Right hindlimb (tissue), 1 donor: ENCODE results near the gene FOXN4.
"Not testable (repeated sequence)": the region's sequence is repeated elsewhere in the genome, so short reads cannot be mapped to it uniquely, and the experiment has no call there.

Experiments
- DNase-seq: peaks from one replicate; pipeline ENCODE4 v3.0.0-alpha.2; 2018

FOXN4 gene, protein sequence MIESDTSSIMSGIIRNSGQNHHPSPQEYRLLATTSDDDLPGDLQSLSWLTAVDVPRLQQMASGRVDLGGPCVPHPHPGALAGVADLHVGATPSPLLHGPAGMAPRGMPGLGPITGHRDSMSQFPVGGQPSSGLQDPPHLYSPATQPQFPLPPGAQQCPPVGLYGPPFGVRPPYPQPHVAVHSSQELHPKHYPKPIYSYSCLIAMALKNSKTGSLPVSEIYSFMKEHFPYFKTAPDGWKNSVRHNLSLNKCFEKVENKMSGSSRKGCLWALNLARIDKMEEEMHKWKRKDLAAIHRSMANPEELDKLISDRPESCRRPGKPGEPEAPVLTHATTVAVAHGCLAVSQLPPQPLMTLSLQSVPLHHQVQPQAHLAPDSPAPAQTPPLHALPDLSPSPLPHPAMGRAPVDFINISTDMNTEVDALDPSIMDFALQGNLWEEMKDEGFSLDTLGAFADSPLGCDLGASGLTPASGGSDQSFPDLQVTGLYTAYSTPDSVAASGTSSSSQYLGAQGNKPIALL

DNA sequence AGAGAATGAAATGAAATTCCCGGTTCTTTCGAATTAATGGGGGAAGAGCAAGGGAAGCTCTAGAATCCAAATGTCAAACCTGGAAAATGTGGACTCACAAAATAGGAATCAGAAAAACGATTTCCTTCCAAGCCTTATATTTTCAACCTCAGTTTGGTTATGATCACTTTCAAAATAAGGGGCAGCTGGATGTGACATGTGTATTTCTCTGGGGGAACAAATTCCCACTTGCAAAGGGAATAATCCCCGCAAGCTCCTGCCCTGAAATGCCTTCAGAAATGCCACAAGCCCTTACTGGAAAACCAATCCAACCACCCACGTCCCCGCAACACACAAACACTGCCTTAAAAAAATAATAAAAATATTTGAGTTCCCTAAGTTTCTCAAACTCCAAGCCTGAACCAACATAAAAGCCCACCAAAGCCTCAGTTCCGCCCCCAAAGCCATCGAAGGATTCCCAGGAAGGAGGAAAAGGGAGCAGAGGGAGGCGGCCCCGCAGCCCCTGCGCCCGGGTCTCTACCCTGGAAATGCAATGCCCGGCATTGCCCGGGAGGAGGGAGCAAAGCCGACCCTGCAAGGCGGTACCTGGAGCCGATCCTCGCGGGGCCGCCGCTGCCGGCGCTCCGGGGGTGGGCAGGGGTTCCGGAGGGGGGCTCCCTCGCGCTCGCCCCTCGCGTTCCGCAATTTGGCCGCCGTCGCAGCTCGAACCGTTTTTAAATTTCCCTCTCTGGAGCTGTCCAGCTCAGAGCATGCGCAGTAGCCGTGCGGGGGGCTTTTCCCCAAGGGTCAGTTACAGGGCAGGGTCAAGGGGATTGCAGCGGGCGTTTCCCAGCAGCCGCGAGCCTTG is at the start of gene FOXN4:
FOXN4 (minus strand) TSS at position 751 of the 847 bp plus-strand sequence. CDS start 963 bp downstream, outside the sequence.
- DNase-seq = no peak

DNA sequence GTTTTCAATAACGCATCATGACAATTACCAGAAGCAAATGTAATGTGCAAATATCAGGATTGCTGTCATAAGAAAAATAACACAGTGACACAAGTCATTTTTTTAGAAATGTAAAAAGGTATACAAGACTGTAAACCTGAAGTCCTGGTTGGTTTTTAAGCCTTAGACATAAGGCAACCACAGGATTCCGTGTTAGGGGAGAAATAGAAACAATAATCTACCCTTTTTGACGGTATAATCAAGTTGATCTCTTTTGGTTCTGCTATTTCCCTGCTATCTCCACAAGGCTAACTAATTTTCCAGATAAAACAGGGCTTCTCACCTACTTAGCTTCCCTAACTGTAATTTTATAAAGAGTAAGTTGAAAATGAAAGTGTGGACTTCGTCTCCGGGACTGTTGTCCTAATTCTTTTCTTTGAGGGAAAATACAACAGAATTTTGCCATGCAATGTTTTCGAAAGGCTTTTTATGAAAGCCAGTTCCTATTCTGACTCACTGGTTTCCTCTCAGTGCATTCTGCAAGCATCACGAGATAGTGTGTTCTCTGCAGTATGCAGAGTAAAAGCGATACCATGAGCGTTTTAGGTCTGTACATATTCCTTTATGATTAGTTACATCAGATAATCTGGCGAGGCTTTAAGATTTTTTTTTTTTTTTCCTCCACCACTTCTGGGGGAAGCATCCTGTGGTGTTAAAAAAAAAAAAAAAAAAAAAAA is 49.2 kb upstream of the FOXN4 start:
- no peak for DNase-seq

DNA sequence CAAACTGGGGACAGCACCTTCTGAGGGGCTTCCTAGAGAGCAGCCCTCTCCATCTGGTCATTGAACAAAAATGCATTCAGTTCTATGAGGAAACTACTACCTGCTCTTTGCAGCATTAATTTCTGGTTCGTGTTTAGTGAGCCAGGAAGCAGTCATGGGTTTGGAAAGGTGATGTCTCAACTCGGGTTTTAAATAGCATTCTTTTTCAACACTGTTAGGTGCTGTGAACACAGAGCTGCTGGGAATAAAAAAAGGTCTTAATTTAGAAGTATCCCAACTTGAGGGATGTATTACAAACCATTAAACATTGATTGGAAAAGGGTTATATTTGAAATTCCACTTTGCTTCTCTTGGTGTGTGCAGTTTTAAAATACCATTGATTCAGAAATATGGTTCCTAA is 47.9 kb upstream of the FOXN4 start:
- DNase-seq = no peak

DNA sequence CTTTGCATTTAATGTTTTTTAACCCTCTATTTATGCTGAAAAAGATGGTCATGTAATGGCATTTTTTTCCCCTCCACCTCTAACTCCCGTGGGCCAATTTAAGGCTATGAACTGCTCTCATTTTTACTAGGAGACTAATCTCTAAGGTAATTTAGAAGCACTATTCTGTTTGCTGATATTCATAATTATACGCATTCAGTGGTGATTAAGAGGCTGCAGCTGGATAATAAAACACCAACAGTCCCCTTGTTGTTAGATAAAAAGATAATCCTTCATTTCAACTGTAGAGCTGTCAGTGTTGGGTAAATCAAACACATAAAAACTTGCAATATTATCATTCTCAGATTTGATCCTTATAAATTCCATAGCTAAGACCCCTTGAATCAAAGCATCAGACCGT is 47.5 kb upstream of the FOXN4 start:
- no peak for DNase-seq

DNA sequence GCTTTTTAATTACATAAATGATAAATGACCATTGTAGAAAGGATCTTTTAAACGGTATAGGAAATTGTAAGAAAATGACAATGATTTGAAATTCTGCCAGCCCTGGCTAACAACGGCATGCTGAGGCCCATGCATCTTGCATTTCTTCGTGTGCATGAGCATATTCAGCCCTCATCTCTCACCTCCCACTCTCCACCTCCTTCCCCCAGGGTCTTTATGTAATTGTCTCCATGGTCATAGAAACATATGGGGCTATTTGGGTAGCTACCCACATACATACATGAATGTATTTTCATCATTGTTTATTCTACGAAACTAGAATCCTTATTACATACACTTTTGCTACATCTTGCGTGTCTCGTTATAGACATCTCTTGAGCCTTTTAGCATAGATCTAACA is 43.1 kb upstream of the FOXN4 start:
- DNase-seq = no peak

DNA sequence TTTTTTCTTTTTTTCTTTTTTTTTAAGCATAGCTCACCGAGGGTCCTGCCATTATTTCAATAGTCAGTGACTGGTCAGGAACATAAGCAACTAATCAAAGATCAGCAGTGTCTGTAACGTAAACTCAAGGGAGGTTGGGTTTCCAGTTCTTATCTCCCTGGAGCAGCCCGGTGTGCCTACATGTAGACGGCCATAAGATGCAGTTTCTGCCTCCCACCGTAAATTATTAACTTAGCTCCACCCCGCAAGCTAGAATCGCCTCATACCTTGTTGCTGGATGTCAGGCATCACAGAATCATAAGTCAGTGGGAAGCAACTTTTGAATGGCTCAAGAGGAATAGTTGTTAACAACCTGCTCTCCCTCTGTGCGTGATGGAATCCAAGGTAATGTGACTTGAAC is 38.5 kb upstream of the FOXN4 start, which contains the start of gene MYO1H:
MYO1H (plus strand) TSS at position 312 of the 400 bp plus-strand sequence; CDS start at position 373, 61 bp downstream.
- DNase-seq = no peak

DNA sequence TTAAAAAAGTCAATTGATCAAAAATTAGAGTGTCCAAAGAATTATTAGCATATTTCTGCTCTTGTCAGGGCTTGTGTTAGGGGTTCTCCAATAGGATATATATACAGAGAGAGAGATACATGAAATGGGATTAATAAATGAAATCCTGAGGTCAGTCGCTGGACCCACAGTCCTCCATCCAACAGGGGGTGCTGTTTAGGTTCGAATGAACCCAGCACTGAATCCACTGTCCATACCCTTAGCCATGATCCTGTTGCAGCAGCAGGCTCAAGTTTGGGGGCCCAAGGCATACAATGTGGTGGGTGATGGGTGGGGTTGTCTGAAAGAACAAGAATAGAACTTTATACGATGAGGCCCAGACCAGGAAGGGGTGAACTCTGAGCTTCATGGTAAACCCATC is 37.8 kb upstream of the FOXN4 start:
- no peak for DNase-seq

DNA sequence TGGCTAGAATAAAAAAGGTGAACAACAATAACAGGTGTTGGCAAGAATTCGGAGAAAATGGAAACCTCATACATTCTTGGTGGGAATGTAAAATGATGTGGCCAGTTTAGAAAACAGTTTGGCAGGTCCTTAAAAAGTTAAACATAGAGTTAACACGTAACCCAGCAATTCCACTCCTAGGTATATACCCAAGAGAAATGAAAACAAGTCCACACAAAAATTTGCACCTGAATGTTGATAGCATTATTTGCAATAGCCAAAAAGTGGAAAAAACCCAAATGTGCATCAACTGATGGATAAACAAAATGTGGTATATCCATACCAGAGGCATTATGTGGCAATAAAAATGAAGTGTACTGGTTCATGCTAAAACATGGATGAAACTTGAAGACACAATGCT is 36.3 kb upstream of the FOXN4 start:
- DNase-seq = no peak

DNA sequence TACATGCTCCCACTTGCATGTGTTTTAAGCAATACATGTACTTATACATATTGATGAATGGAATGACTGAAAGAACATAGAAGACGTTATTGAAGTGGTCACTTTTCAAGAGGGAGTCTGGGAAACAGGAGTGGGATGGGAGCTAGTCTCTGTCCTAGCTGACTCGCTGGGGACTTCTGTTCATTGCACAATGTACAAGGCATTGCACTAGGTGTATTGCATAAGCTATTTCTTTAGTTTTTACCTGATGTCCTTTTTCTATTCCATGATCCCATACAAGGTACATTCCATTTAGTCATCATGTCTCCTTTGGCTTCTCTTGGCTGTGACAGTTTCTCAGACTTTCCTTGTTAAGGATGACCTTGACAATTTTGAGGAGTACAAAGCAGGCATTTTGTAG is 34.6 kb upstream of the FOXN4 start:
- no peak for DNase-seq

DNA sequence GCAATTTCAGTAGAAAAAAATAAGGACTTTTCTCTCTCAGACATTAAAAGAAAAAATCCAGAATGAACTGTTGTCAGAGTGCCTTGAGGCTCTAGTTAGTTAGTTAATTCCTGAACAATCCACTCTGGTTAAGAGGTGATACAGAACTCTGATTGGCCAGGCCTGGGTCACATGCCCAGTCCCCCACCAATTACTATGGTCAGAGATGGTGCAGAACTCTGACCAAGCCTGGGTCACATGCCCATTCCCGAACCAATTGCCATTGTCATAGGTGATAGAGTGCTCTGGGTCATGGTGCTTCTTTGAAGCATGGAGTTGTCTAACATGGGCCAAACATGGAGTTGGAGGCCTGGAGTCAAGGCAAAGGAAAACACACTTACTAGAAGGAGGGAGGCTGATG is 27.5 kb upstream of the FOXN4 start:
- no peak for DNase-seq

DNA sequence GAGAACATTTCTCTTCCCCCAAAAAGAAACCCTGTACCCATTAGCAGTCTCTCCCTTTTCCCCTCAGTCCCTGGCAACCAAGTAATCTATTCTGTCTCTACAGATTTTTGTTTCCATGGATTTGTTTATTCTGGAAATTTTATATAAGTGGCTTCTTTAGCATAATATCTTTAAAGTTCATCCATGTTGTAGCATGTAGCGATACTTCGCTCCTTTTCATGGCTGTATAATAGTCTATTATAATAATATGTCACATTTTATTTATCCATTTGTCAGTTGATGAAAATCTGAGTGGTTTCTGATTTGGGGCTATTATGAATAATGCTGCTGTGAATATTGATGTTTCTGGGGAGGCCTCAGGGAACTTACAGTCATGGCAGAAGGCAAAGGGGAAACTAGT is 25.8 kb upstream of the FOXN4 start:
- DNase-seq = no peak

DNA sequence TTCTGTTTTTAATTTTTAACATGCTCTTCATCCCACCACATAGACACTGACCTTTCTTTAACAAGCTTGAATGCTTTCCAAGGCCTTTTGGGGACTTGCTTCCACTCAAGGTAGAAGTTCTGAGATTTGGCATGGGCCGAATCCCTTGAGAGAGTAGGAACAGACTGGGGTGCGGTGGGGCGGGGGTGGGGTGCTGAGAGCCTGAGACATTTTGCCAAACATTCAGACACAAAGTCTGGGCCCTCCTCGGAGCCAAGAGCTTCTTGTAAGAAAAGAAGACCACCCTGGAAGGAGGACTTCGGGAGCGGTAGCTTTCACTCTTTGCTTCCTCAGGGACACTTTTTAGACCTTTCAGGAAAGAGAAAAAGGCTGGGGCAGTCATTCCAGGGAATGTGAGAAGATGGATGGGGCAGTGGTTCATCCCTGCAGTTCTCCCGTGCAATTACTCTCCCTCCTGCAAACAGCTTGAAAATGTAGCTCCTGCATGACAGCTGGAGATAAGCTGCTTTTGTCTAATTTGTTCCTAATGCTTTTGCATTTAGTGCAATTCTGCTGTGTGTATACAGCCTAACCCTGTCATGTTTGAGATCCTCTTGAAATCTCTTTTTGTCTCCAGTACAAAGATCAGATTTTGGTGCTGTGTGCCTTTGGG is 22.3 kb upstream of the FOXN4 start:
- DNase-seq = peak; percentile 16

DNA sequence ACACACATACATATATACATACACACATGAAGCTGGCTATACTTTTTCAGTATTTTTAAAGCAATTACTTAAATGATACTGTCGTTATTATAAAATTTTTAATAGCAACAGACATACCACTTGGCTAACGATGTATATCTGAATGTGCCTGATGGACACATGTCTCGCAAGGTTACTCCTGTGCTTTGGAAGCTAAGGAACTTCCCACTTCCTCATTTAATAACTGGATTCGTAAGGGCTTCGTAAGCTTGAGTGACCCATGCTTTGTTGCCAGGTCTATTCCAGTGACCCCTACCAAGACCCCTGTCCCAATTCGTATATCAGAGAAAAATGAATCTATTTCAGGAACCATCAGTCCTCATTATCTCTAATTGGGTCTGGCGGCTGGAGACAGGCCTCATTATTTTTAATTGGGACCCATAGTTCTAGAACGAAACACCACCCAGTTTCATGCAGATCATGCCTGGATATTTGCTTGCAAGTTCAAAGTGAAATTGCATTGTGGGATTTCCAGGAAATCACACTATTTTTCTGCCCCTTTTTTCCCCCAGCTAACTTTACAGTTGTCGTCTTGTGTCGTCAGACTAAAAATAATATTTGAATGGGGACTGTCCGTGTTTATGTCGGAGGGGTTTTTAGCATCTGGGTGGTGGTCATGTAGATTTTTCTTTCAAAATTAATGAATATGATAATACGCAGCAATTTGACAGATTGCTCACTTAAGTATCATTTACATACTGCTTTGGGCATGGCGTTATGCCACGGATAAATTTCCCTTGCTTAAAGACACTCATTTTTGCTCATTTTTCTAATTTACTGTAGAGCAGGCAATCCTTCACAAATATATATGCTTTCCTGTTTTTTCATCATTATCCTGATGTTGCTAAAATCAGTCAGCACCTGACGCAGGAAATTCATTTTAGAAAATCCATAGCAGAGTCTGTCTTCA is 21.5 kb upstream of the FOXN4 start:
- no peak for DNase-seq

DNA sequence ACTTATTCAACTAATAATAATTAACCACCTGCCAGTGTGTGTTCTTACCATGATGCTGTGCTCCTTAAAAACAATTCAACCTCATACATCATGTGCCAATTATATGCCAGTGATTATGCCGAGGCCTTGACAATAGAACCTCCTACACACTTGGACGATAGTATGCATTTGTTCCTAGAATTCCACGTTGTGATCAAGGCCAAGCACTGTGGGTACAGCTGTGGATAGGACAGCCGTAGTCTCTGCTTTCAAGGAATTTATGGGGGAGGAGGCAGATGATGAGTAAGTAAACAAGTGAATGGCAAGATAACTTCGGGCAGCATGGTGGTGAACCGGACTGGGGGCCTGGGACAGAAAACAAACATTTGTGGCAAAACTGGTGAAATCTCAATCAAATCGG is 20.6 kb upstream of the FOXN4 start:
- no peak for DNase-seq

DNA sequence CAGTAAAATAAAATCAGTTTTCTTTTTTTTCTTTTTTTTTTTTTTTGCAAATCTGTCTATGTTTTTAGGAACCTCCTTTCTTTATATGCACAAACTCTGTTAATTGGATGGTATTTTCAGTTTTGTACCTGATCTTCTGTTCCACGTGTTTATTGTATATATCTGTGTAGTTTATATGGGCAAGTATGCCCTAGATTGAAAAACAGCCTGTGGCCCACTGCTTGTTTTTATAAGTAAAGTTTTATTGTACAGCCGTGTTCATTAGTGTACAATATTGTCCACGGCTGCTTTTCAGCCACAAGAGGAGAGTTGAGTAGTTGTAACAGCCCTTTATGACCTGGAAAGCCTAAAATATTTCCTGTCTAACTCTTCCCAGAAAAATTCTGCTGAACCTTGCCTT is 19.9 kb upstream of the FOXN4 start:
- DNase-seq = no peak

DNA sequence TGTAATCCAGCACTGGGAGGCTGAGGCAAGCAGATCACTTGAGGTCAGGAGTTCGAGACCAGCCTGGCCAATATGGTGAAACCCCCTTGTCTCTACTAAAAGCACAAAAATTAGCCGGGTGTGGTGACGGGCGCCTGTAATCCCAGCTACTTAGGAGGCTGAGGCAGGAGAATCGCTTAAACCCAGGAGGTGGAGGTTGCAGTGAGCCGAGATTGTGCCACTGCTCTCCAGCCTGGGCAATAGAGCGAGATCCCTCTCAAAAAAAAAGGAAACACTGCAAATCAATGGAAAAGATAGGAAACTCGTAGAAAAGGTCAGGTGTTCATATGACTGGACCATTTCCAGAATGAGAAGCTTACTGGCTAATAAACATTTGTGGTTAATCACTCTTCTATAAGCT is 12.2 kb upstream of the FOXN4 start:
- DNase-seq = not testable (repeated sequence)

DNA sequence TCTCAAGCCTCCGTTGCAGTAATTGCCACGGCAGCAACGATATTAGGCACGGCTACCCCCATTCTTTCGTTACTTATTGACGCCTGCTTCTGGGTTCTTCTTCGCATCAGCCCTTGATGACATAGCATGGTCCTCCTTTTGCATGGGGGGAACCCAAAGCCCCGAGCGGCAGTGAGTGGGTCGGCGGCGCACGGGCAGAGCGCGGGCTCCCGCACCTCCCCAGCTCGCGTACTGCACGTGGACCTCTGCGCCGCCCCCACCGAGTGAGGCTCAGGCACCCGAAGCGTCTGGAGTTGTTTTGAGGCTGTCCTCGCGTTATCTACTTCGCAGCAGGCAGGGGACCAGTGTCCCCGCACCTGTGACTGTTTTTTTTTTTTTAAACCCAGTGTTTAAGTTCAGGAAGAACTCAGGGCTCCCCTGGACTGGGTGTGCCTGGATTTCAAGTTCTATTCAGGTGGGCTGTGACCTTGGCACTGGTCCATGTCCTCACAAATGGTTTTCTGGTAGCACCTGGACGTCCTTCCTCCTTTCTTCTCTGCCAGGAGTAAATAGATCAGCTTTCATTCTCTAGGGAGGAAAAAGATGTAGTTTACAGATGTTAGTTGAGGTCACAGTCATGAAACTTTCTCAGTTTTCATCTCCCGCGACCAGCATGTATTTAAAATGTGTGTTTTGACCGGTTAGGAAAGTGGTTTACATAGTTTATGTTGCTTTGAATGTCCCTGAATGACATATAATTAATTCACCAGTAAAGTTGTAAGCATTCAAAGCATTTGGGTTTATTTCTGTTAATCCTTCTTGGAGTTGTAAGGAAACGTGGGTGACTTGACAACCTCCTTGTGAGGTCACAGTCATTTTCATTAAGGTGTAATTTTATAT is 1.4 kb upstream of the FOXN4 start:
- DNase-seq = no peak

DNA sequence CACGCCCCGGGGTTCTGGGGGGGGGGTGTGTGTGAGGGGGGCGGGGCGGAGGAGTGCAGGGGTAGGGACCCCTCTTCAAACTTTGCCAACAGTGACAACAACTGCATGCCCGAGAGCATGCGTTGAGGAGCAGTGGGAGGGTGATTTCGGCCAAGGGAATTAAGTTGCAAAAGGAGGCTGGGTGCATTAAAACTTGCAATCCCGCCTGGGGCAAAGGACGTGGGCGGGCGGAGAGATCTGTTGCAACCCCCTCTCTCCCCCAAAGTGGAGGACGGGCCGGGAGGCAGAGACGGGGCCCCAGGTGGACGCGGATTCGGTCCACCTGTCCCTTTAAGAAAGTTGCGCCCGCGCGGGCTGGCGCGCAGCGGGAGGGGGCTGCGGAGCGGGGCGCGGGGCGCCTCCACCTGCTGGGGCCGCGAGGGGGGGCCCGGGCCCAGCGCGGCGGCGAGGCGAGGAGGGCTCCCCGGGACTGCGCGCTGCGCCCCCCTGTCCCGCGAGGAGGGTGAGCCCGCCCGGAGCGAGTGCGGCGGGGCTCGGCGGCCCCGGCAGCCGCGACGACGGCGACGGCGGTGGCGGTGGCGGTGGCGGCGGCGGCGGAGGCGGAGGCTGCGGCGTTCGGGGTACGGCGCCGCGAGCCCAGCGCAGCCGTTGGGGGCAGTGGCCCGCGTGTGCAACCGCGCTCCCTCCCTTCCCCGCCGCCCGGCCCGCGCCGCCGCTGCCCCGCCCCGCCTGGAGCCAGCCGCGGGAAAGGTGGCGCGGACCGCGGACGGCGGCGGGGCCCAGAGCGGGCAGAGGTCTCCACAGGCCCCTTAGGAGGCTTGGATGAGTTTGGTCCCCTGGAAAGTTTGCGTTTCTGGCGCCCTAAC is 530 bp upstream of the FOXN4 start:
- DNase-seq = no peak

DNA sequence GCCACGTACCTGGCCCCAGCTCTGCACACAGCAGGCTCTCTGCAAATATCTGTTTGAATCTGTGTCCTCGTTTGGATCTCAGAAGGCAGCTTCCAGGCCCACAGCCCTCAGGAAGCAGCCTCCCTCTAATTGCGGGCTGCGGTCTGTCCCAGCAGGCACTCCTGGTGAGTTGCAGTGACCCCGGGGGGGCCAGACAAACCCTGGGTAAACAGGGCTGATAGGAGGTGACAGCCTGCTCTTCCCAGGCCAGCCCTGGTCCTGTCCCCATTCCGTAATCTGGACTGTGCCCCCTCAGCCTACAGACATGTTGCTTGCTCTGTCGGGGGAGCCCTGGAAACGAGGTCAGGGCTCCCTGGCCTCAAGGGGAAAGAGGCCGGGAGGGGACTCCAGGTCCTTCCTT is 2.0 kb downstream of the FOXN4 start:
- DNase-seq = no peak
